Uterus (tissue), 4 donors: Measurements from ENCODE around the gene C6orf136. TPM values are rescaled to one million over a fixed set of nuclear protein-coding genes. Genes with fewer than 3 reads are reported as not detected.

Experiments
- DNase-seq, 2 donors: peaks; one replicate each; pipeline ENCODE4 v3.0.0-alpha.2; 2019 to 2020
- H3K27ac ChIP-seq, 2 donors: fragments of 200-600 bp; sonication (generic); 1 replicate in 1 of 2; 2 replicates in 1 of 2; pipeline ENCODE4 v1.5.1; 2016 to 2018
- H3K27me3 ChIP-seq, 2 donors: fragments of 200-600 bp; sonication (generic); one replicate each; pipeline ENCODE4 v1.5.1; 2018 to 2019; ENCODE audit warnings: control low read depth in 1 of 2
- H3K36me3 ChIP-seq, 2 donors: fragments of 200-600 bp; sonication (generic); one replicate each; pipeline ENCODE4 v1.5.1; 2019; ENCODE audit warnings: control low read depth in 1 of 2
- H3K4me1 ChIP-seq, 2 donors: fragments of 200-600 bp; sonication (generic); one replicate each; pipeline ENCODE4 v1.5.1; 2018 to 2019; ENCODE audit warnings: control low read depth in 1 of 2
- H3K4me3 ChIP-seq, 2 donors: fragments of 200-600 bp; sonication (generic); 1 replicate in 1 of 2; 2 replicates in 1 of 2; pipeline ENCODE4 v1.5.1; 2018 to 2019; ENCODE audit warnings: mild to moderate bottlenecking in 1 of 2
- H3K9me3 ChIP-seq, 2 donors: fragments of 200-600 bp; sonication (generic); one replicate each; pipeline ENCODE4 v1.5.1; 2019; ENCODE audit warnings: control low read depth in 1 of 2
- POLR2A ChIP-seq, 2 donors: fragments of 450-650 bp; IDR thresholded peaks; one replicate each; pipeline ENCODE4 v1.6.1; 2016; ENCODE audit warnings: antibody characterized with exemption in 2 of 2, mild to moderate bottlenecking in 1 of 2, moderate library complexity in 1 of 2
- intact Hi-C: fragments of 100-400 bp; cut with DNase I; formaldehyde crosslinking; loops from one replicate; pipeline ENCODE4 v1.15.1; 2023; ENCODE audit warnings: low total_unique reads
- total RNA-seq, 4 donors: library from RNA; depleted of rRNA in 3 of 4; stranded (reverse); fragments of >200 nt in 3 of 4; gene quantifications; one replicate each; pipeline versions ENCODE4 v1.1.0 to v1.2.4, GENCODE V29; 2014 to 2023
- TF ChIP-seq, protein P1 (sequence below), 4 experiments: fragments of 200-600 bp in 2 of 4; fragments of 450-650 bp in 2 of 4; sonication (generic) in 2 of 4; IDR thresholded peaks; one replicate each; pipeline ENCODE4 v1.5.1; 2016 to 2019; ENCODE audit warnings: antibody characterized with exemption in 4 of 4, mild to moderate bottlenecking in 2 of 4, moderate library complexity in 1 of 4
- donor health status: DM: yes; HTN: yes; CAD: no.

The C6orf136 gene
- total RNA-seq, 4 donors from 2014 or later = 5.6 to 22.2 (median 7.7) TPM

DNA sequence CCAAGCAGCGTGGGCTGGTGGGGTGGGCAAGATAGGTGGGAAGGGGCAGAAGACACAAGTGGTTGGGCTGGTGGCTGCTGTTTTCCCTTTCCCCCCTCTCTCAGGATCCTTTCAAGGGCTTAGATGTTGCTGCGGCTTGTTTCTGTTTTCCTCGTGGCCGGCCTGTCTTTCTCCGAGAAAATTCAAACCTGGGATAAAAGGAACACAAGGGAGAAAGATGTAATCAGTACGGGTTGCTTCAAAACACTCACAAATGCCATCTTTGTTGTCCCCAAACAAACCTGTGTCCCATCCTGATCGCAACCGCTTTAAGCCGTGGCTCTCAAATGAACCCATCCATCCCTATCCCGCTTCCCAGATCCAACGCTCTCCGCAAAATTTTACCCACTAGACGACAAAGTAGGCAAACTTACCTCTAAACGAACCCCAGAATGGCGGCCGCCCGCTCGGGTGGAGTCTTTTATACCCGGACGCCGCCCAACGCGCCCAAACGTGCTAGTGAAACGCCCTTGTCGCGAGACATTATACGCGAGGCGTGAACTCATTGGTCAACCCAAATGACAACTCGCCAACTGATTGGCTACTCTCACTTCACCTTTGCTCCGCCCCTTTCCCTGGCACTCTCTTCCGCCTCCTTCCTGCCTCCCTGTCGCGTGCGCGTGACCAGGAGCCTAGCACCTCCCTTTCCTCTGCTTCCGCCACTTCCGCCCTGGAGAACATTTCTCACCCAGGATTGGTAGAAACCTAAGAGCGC lies 29.9 kb upstream of the C6orf136 start, which contains the start of gene PPP1R10:
TSS of gene PPP1R10 (minus strand) at position 433 of the 754 bp plus-strand sequence. CDS start 7,299 bp downstream, outside the sequence.
- Histone ChIP-seq H3K27ac (peak within 1 kb of the TSS; percentile 98 to 100), H3K27me3 (no peaks in the 10 kb centered on the region), H3K4me3 (peak within 1 kb of the TSS; percentile 78 to 99), H3K4me1 (peaks cover 0 to 30% of the 10 kb centered on the region in 2 donors), H3K9me3 (no peaks in the 10 kb centered on the region), H3K36me3 (no peaks in the 10 kb centered on the region)
- peak; percentile 99 to 100 for DNase-seq
- TF ChIP-seq, protein P1, sequence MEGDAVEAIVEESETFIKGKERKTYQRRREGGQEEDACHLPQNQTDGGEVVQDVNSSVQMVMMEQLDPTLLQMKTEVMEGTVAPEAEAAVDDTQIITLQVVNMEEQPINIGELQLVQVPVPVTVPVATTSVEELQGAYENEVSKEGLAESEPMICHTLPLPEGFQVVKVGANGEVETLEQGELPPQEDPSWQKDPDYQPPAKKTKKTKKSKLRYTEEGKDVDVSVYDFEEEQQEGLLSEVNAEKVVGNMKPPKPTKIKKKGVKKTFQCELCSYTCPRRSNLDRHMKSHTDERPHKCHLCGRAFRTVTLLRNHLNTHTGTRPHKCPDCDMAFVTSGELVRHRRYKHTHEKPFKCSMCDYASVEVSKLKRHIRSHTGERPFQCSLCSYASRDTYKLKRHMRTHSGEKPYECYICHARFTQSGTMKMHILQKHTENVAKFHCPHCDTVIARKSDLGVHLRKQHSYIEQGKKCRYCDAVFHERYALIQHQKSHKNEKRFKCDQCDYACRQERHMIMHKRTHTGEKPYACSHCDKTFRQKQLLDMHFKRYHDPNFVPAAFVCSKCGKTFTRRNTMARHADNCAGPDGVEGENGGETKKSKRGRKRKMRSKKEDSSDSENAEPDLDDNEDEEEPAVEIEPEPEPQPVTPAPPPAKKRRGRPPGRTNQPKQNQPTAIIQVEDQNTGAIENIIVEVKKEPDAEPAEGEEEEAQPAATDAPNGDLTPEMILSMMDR (IDR thresholded peaks at IDR 0.05) = peak in 2 of 4 experiments; percentile 12 to 23
- TF ChIP-seq POLR2A (IDR thresholded peaks at IDR 0.05) = peak; percentile 99
- intact Hi-C loops = no loop called here

- H3K27ac ChIP-seq = peak within 1 kb of the TSS; percentile 98 to 100
- peak; percentile 97 to 99 for DNase-seq
- no peaks in the 10 kb centered on the region for H3K36me3 ChIP-seq
- no peaks in the 10 kb centered on the region for H3K27me3 ChIP-seq
- peaks cover 0 to 24% of the 10 kb centered on the region in 2 donors for H3K4me1 ChIP-seq
- peak; percentile 66 to 83 for TF ChIP-seq POLR2A (IDR thresholded peaks at IDR 0.05)
- TF ChIP-seq, protein P1 (IDR thresholded peaks at IDR 0.05) = peak in 1 of 4 experiments; percentile 12
- intact Hi-C loops = no loop called here
- H3K9me3 ChIP-seq = no peaks in the 10 kb centered on the region
- peak within 1 kb of the TSS; percentile 78 to 99 for H3K4me3 ChIP-seq
Measured at GRCh38 chr6:30617565-30618269, 29.2 kb upstream of the C6orf136 start, which contains the start of gene MRPS18B. MRPS18B (plus strand) TSS chr6:30617840; CDS start chr6:30617866, 26 bp downstream.

- peak overlapping the region; percentile 91 to 100 for H3K27ac ChIP-seq
Measured at GRCh38 chr6:30618270-30618797, 28.6 kb upstream of the C6orf136 start.

DNA sequence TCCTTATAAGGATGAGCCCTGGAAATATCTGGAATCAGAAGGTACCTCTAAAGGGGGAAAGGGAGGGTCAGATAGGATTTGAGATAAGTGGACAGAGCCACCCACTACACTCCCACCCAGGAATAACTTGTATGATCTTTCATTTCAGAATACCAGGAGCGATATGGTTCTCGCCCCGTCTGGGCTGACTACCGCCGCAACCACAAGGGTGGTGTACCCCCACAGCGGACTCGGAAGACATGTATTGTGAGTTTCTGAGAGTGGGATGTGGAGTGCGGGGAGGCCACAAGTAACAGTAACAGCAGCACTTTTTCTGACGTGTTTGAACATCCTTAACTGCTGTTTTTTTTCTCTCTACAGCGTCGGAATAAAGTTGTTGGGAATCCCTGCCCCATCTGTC lies 27.4 kb upstream of the C6orf136 start:
- Histone ChIP-seq H3K4me1 (peaks cover 0 to 9% of the 10 kb centered on the region in 2 donors), H3K27me3 (no peaks in the 10 kb centered on the region), H3K9me3 (no peaks in the 10 kb centered on the region), H3K4me3 (no peak overlapping the region), H3K36me3 (no peaks in the 10 kb centered on the region), H3K27ac (peak overlapping the region in 1 of 2 donors; percentile 100)
- no peak for TF ChIP-seq POLR2A (IDR thresholded peaks at IDR 0.05)
- TF ChIP-seq, protein P1 (IDR thresholded peaks at IDR 0.05) = no peak
- intact Hi-C loops = no loop called here
- no peak for DNase-seq

More at GRCh38 chr6:30618270-30618797, 28.6 kb upstream of the C6orf136 start:
- Histone ChIP-seq H3K4me3 (peak overlapping the region; percentile 57 to 99), H3K4me1 (peaks cover 0 to 19% of the 10 kb centered on the region in 2 donors), H3K9me3 (no peaks in the 10 kb centered on the region), H3K36me3 (no peaks in the 10 kb centered on the region), H3K27me3 (no peaks in the 10 kb centered on the region)
- no peak for DNase-seq
- TF ChIP-seq, protein P1 (IDR thresholded peaks at IDR 0.05) = no peak
- TF ChIP-seq POLR2A (IDR thresholded peaks at IDR 0.05) = no peak
- intact Hi-C loops = no loop called here
